T-cell (primary cell): ENCODE measurements around the gene BIN2. TPM values are rescaled to one million over a fixed set of nuclear protein-coding genes. Genes with fewer than 3 reads are reported as not detected.
"Not testable (repeated sequence)": the region's sequence is repeated elsewhere in the genome, so short reads cannot be mapped to it uniquely, and the experiment has no call there.

Experiments used
- ATAC-seq, 4 experiments: fragments of 200-7000 bp in 3 of 4; fragments of 150-1000 bp in 1 of 4; cut with Tn5 transposase; replicated peaks in 1 of 4; 1 replicate in 3 of 4; 2 replicates in 1 of 4; pipeline ENCODE4 v1.10.0; 2021; ENCODE audit warnings: moderate library complexity in 3 of 4, mild to moderate bottlenecking in 2 of 4, moderate number of reproducible peaks in 1 of 4
- CTCF ChIA-PET, 2 donors: fragments of 300-600 bp; sonication (Branson Sonifier 250); formaldehyde crosslinking; loops; one replicate each; lab custom pipeline; 2022; ENCODE audit warnings: antibody characterized with exemption in 2 of 2; lab: Charles Lee
- POLR2A ChIA-PET, 2 donors: fragments of 300-600 bp; sonication (Branson Sonifier 250); formaldehyde crosslinking; loops; one replicate each; lab custom pipeline; 2022; ENCODE audit warnings: antibody characterized with exemption in 2 of 2; lab: Charles Lee
- DNase-seq, 35 experiments: peaks; one replicate each; pipeline versions ENCODE4 v3.0.0 to v3.0.0-alpha.2; 2013 to 2023
- H3K27ac ChIP-seq: one replicate; pipeline ENCODE4 v1.5.1; 2013; ENCODE audit warnings: low read length
- H3K27me3 ChIP-seq, 2 experiments: replicated peaks in 1 of 2; 1 replicate in 1 of 2; 2 replicates in 1 of 2; pipeline versions ENCODE4 v1.6.1 to v1.7.0; 2013; ENCODE audit warnings: low read length in 1 of 2, mixed read lengths in 1 of 2; ENCODE audit not compliant: control insufficient read depth in 2 of 2, insufficient read depth in 2 of 2; ENCODE audit errors: extremely low read depth in 1 of 2
- H3K36me3 ChIP-seq, 2 donors: 1 replicate in 1 of 2; 2 replicates in 1 of 2; pipeline versions ENCODE4 v1.6.1 to v1.7.0; 2013; ENCODE audit warnings: low read length in 1 of 2; ENCODE audit not compliant: control insufficient read depth in 2 of 2, insufficient read depth in 1 of 2; ENCODE audit errors: extremely low read depth in 1 of 2
- H3K4me1 ChIP-seq, 2 experiments: 1 replicate in 1 of 2; 2 replicates in 1 of 2; pipeline versions ENCODE4 v1.6.1 to v1.7.0; 2013; ENCODE audit warnings: low read length in 2 of 2, mixed read lengths in 1 of 2; ENCODE audit not compliant: insufficient read depth in 2 of 2, control insufficient read depth in 1 of 2; ENCODE audit errors: extremely low read depth in 1 of 2
- H3K4me3 ChIP-seq, 2 donors: 1 replicate in 1 of 2; 2 replicates in 1 of 2; pipeline versions ENCODE4 v1.5.1 to v1.7.0; 2013; ENCODE audit warnings: mild to moderate bottlenecking in 2 of 2, low read length in 1 of 2, moderate library complexity in 1 of 2; ENCODE audit not compliant: control insufficient read depth in 1 of 2; ENCODE audit errors: extremely low read depth in 1 of 2
- H3K9me3 ChIP-seq: 2 replicates; pipeline ENCODE4 v1.7.0; 2013
- H3K27ac Mint-ChIP-seq, 2 donors: one replicate each; pipeline ENCODE4 v1.8.0; 2020 to 2021; ENCODE audit warnings: mild to moderate bottlenecking in 2 of 2, mixed read lengths in 2 of 2
- H3K27me3 Mint-ChIP-seq, 2 donors: one replicate each; pipeline ENCODE4 v1.8.0; 2021 to 2022; ENCODE audit warnings: mixed read lengths in 2 of 2
- H3K36me3 Mint-ChIP-seq: one replicate; pipeline ENCODE4 v1.8.0; 2021; ENCODE audit warnings: mixed read lengths
- H3K4me1 Mint-ChIP-seq, 3 donors: one replicate each; pipeline ENCODE4 v1.8.0; 2020 to 2022; ENCODE audit warnings: mixed read lengths in 3 of 3, mild to moderate bottlenecking in 1 of 3
- H3K4me3 Mint-ChIP-seq, 3 donors: one replicate each; pipeline ENCODE4 v1.8.0; 2020 to 2022; ENCODE audit warnings: mild to moderate bottlenecking in 3 of 3, mixed read lengths in 3 of 3, moderate library complexity in 3 of 3
- H3K9me3 Mint-ChIP-seq, 3 donors: one replicate each; pipeline ENCODE4 v1.8.0; 2020 to 2022; ENCODE audit warnings: mixed read lengths in 3 of 3
- WGBS: methylation state at CpG from one replicate; pipeline ENCODE4 v1.1.5; 2013; ENCODE audit warnings: missing lambda C conversion rate; ENCODE audit not compliant: insufficient coverage; 5-methylcytosine and 5-hydroxymethylcytosine counted together
- total RNA-seq, 35 experiments: library from RNA in 6 of 35; stranded (reverse) in 6 of 35; fragments of 120-200 nt in 1 of 35; gene quantifications; one replicate each; pipeline versions ENCODE4 v1.2.1 to v1.2.4 and lab custom pipeline; 2013 to 2026

The BIN2 gene
- total RNA-seq, 5 donors from 2014 or later (not counting 1 experiment from before 2014, with no cell fraction given) = 196 to 240 (median 202) TPM

GRCh38 chr12:51281202-51281924 lies 42.6 kb downstream of the BIN2 start:
- ChIA-PET POLR2A (interaction anchor here (0.6 kb wide), 2 partner anchors 34 to 64 kb away, joined by 3 to 4 read pairs; no protein-coding TSS in a partner anchor), CTCF (no interaction called here)
- no peaks in the 10 kb centered on the region for H3K4me1 ChIP-seq
- Mint-ChIP-seq H3K27ac (peak overlapping the region; percentile 53 to 57), H3K36me3 (peaks cover 29% of the 10 kb centered on the region), H3K27me3 (no peaks in the 10 kb centered on the region), H3K4me1 (peaks cover 0 to 4% (median 0%) of the 10 kb centered on the region in 3 donors), H3K9me3 (no peaks in the 10 kb centered on the region), H3K4me3 (no peak overlapping the region)
- H3K4me3 ChIP-seq = no peak overlapping the region
- no peak for DNase-seq
- ATAC-seq = no peak
- WGBS = no CpG with 5 or more reads among the region's 4 CpGs
- peaks cover 7 to 53% of the 10 kb centered on the region in 2 donors for H3K36me3 ChIP-seq
- no peaks in the 10 kb centered on the region for H3K27me3 ChIP-seq
- no peaks in the 10 kb centered on the region for H3K9me3 ChIP-seq
- H3K27ac ChIP-seq = no peak overlapping the region

GRCh38 chr12:51275088-51275487 lies 48.9 kb downstream of the BIN2 start:
- no peak overlapping the region for H3K27ac ChIP-seq
- no peak overlapping the region for H3K4me3 ChIP-seq
- CTCF ChIA-PET = no interaction called here
- POLR2A ChIA-PET = no interaction called here
- no peak overlapping the region for H3K4me3 Mint-ChIP-seq
- no peaks in the 10 kb centered on the region for H3K9me3 ChIP-seq
- H3K36me3 Mint-ChIP-seq = no peaks in the 10 kb centered on the region
- H3K36me3 ChIP-seq = peaks cover 0 to 5% of the 10 kb centered on the region in 2 donors
- no peaks in the 10 kb centered on the region for H3K9me3 Mint-ChIP-seq
- peaks cover 10 to 13% (median 10%) of the 10 kb centered on the region in 3 donors for H3K4me1 Mint-ChIP-seq
- no peak for ATAC-seq
- no peaks in the 10 kb centered on the region for H3K27me3 Mint-ChIP-seq
- H3K4me1 ChIP-seq = peaks cover 8 to 13% of the 10 kb centered on the region in 2 experiments
- H3K27ac Mint-ChIP-seq = no peak overlapping the region
- WGBS = no CpG with 5 or more reads among the region's 1 CpG
- DNase-seq = no peak
- H3K27me3 ChIP-seq = no peaks in the 10 kb centered on the region

- H3K4me1 ChIP-seq = peaks cover 8 to 22% of the 10 kb centered on the region in 2 experiments
- peaks cover 20 to 25% (median 21%) of the 10 kb centered on the region in 3 donors for H3K4me1 Mint-ChIP-seq
- WGBS = no CpG with 5 or more reads among the region's 7 CpGs
- H3K4me3 Mint-ChIP-seq, H3K4me3 ChIP-seq, H3K9me3 Mint-ChIP-seq, H3K27me3 ChIP-seq, CTCF ChIA-PET, H3K36me3 ChIP-seq, H3K36me3 Mint-ChIP-seq, H3K27ac ChIP-seq, ATAC-seq, DNase-seq, H3K9me3 ChIP-seq, H3K27ac Mint-ChIP-seq, H3K27me3 Mint-ChIP-seq: not testable (repeated sequence)
- POLR2A ChIA-PET = interaction anchor here in 1 of 2 donors (0.7 kb wide), 1 partner anchor 111 kb away, joined by 7 read pairs; no protein-coding TSS in a partner anchor
These were observed 51.2 kb downstream of the BIN2 start for GRCh38 chr12:51272810-51273209.

- Histone ChIP-seq H3K9me3 (no peaks in the 10 kb centered on the region), H3K36me3 (no peaks in the 10 kb centered on the region), H3K27me3 (no peaks in the 10 kb centered on the region), H3K27ac (no peak overlapping the region), H3K4me1 (peaks cover 8 to 22% of the 10 kb centered on the region in 2 experiments), H3K4me3 (peak overlapping the region; percentile 66 to 79)
- H3K36me3 Mint-ChIP-seq = no peaks in the 10 kb centered on the region
- peak overlapping the region in 1 of 2 donors; percentile 55 for H3K27ac Mint-ChIP-seq
- H3K4me3 Mint-ChIP-seq = peak overlapping the region; percentile 86 to 93 (median 91)
- ChIA-PET CTCF (interaction anchor here (0.7 to 4.2 kb wide), 5 partner anchors 27 to 1735 kb away, joined by 3 to 30 read pairs (median 4); partner anchors contain the start of gene POU6F1 (in 1 of the 2)), POLR2A (interaction anchor here in 1 of 2 donors (0.9 to 1.1 kb wide), 2 partner anchors 20 to 190 kb away, joined by 3 to 6 read pairs; no protein-coding TSS in a partner anchor)
- H3K9me3 Mint-ChIP-seq = no peaks in the 10 kb centered on the region
- 61% methylated on average over 5 of the region's 9 CpGs for WGBS
- H3K27me3 Mint-ChIP-seq = no peaks in the 10 kb centered on the region
- DNase-seq = no peak
- peaks cover 22 to 30% (median 24%) of the 10 kb centered on the region in 3 donors for H3K4me1 Mint-ChIP-seq
- no peak for ATAC-seq
These were observed 52.9 kb downstream of the BIN2 start for GRCh38 chr12:51270951-51271518.

- Mint-ChIP-seq H3K36me3 (peaks cover 3% of the 10 kb centered on the region), H3K4me1 (peaks cover 26 to 35% (median 28%) of the 10 kb centered on the region in 3 donors), H3K9me3 (no peaks in the 10 kb centered on the region), H3K27ac (peak within 1 kb of the TSS; percentile 86 to 90), H3K4me3 (peak within 1 kb of the TSS; percentile 86 to 93 (median 91)), H3K27me3 (no peaks in the 10 kb centered on the region)
- Histone ChIP-seq H3K36me3 (no peaks in the 10 kb centered on the region), H3K9me3 (no peaks in the 10 kb centered on the region), H3K27me3 (no peaks in the 10 kb centered on the region), H3K4me3 (peak within 1 kb of the TSS; percentile 66 to 79), H3K4me1 (peaks cover 8 to 22% of the 10 kb centered on the region in 2 experiments), H3K27ac (peak within 1 kb of the TSS; percentile 57)
- CTCF ChIA-PET = interaction anchor here (0.7 to 4.2 kb wide), 6 partner anchors 26 to 1736 kb away, joined by 3 to 30 read pairs (median 4); partner anchors contain the start of gene POU6F1 (in 1 of the 2)
- DNase-seq = peak in 31 of 35 experiments; percentile 7 to 61 (median 30)
- 2% methylated on average over 75 of the region's 83 CpGs for WGBS
- ATAC-seq = peak; percentile 58 to 66 (median 61)
- POLR2A ChIA-PET = interaction anchor here in 1 of 2 donors (0.6 to 1.1 kb wide), 3 partner anchors 19 to 189 kb away, joined by 3 to 6 read pairs (median 6); no protein-coding TSS in a partner anchor
These were observed 53.7 kb downstream of the BIN2 start, which contains the start of gene SMAGP for GRCh38 chr12:51270067-51270950. Gene SMAGP (minus strand): TSS chr12:51270415. CDS start chr12:51269278, 1,137 bp downstream.
